NT2/D1 (cell line): ENCODE data around the gene JMJD7.

ENCODE experiments used
- YY1 ChIP-seq: IDR thresholded peaks from 2 replicates; pipeline ENCODE4 v1.6.1; 2011; ENCODE audit not compliant: insufficient read length, insufficient read depth
- ZNF274 ChIP-seq: IDR thresholded peaks from 2 replicates; pipeline ENCODE4 v1.6.1; 2011; ENCODE audit warnings: mild to moderate bottlenecking, low read depth, low read length

- no peak for TF ChIP-seq ZNF274
- TF ChIP-seq YY1 = no peak
These were observed 33.8 kb upstream of the JMJD7 start for GRCh38 chr15:41794081-41794480.
